Ureter (tissue), 1 donor: ENCODE results near the gene B4GALT1. TPM values are rescaled to one million over a fixed set of nuclear protein-coding genes. Genes with fewer than 3 reads are reported as not detected.

Experiments used
- DNase-seq: peaks from one replicate; pipeline ENCODE4 v3.0.0-alpha.2; 2020; ENCODE audit warnings: low spot score
- total RNA-seq: library from RNA; stranded (reverse); gene quantifications from one replicate; pipeline ENCODE4 v1.2.4, GENCODE V29; 2023
- donor health status: DM: yes; HTN: yes; CAD: no.

B4GALT1 gene
- total RNA-seq, 1 donor from 2014 or later = 107 TPM

GRCh38 chr9:33124751-33125381 lies 42.3 kb downstream of the B4GALT1 start:
- DNase-seq = no peak

GRCh38 chr9:33124046-33124445 lies 43.1 kb downstream of the B4GALT1 start:
- DNase-seq = no peak

- DNase-seq = no peak
These were observed 43.6 kb downstream of the B4GALT1 start for GRCh38 chr9:33123407-33124031.

GRCh38 chr9:33120620-33121019 lies 46.5 kb downstream of the B4GALT1 start:
- DNase-seq = no peak

- DNase-seq = no peak
These were observed 49.3 kb downstream of the B4GALT1 start for GRCh38 chr9:33117796-33118195.

GRCh38 chr9:33117306-33117705 lies 49.8 kb downstream of the B4GALT1 start:
- no peak for DNase-seq

- DNase-seq = no peak
These were observed 50.3 kb downstream of the B4GALT1 start for GRCh38 chr9:33116860-33117259.

- no peak for DNase-seq
These were observed 52.4 kb downstream of the B4GALT1 start for GRCh38 chr9:33114746-33115145.

- no peak for DNase-seq
These were observed 53.2 kb downstream of the B4GALT1 start for GRCh38 chr9:33113799-33114547.

- peak; percentile 29 for DNase-seq
These were observed 55.0 kb downstream of the B4GALT1 start for GRCh38 chr9:33112094-33112493.

- peak; percentile 12 for DNase-seq
These were observed 55.5 kb downstream of the B4GALT1 start for GRCh38 chr9:33111631-33112030.

- no peak for DNase-seq
These were observed 56.5 kb downstream of the B4GALT1 start for GRCh38 chr9:33110686-33111085.

GRCh38 chr9:33109850-33110595 lies 57.1 kb downstream of the B4GALT1 start:
- peak; percentile 4 for DNase-seq

GRCh38 chr9:33109097-33109496 lies 58.0 kb downstream of the B4GALT1 start:
- DNase-seq = peak; percentile 19

- peak; percentile 34 for DNase-seq
These were observed 58.7 kb downstream of the B4GALT1 start for GRCh38 chr9:33108472-33108871.

- DNase-seq = peak; percentile 26
These were observed 59.4 kb downstream of the B4GALT1 start for GRCh38 chr9:33107762-33108161.

- peak; percentile 57 for DNase-seq
These were observed 60.1 kb downstream of the B4GALT1 start for GRCh38 chr9:33106827-33107621.

- peak; percentile 31 for DNase-seq
These were observed 60.8 kb downstream of the B4GALT1 start for GRCh38 chr9:33106372-33106771.

- DNase-seq = no peak
These were observed 61.2 kb downstream of the B4GALT1 start for GRCh38 chr9:33105959-33106358.

- no peak for DNase-seq
These were observed 61.6 kb downstream of the B4GALT1 start for GRCh38 chr9:33105504-33105903.

GRCh38 chr9:33104401-33104800 lies 62.7 kb downstream of the B4GALT1 start:
- peak; percentile 30 for DNase-seq
